HG02981 (cell line): ENCODE measurements around the gene BEND6.
A peak's percentile ranks its signal among the peaks of the same experiment; 100 is the strongest.

ENCODE experiments used
- ATAC-seq: cut with Tn5 transposase; IDR thresholded peaks from one replicate; pipeline ENCODE4 v1.9.1; 2021; ENCODE audit warnings: mild to moderate bottlenecking, moderate library complexity; ENCODE audit not compliant: unreplicated experiment

BEND6 gene

DNA sequence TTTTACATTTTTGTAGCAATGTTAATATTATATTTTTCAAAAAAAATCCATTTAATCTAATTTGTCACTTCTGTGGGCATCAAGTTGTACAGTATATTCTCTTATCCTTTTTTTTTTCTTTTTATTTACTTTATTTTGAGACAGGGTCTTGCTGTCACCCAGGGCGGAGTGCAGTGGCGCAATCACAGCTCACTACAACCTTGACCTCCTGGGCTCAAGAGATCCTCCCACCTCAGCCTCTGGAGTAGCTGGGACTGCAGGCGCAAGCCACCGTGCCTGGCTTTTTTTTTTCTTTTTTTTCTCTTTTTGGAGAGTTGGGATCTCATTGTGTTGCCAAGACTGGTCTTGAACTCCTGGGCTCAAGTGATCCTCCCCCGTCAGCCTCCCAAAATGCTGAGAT lies 14.4 kb upstream of the BEND6 start:
- no peak for ATAC-seq

DNA sequence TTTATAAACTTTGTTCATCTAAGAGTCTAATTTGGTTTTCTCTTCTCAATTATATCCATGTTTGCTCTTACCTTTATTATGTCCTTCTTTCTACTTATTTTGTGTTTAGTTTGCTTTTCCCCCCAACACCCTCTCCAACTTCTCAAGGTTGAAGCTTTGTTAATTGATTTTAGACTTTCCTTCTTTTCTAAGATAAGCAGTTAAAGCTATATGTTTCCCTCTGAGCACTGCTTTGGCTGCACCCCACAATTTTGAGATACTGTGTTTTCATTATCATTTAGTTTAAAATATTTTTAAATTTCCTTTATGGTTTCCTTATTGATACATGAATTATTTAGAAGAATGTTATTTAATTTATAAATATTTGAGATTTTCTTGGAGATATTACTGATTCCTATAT lies 13.9 kb upstream of the BEND6 start:
- no peak for ATAC-seq

- ATAC-seq = no peak
These were observed 10.2 kb upstream of the BEND6 start for GRCh38 chr6:56944661-56945060.

DNA sequence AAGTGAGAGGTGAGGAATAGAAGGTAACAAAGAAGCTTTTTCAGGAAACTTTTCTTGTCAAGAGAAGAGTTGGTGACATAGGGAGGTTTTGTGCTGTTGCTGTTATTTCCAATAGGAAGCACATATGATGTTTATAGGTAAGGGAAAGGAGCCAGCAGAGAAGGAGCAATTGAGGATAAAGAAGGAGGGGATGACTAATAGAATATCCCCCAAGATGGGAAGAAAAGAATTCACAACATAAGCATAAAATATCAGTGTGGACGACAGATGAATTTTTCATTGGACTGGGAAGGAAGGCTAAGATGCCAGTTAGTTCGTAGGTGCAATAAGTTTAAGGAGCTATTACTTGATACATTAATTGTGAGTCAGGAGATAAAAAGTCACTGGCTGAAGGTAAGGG lies 8.5 kb upstream of the BEND6 start:
- no peak for ATAC-seq

- ATAC-seq = no peak
These were observed 7.0 kb upstream of the BEND6 start for GRCh38 chr6:56947924-56948323.

DNA sequence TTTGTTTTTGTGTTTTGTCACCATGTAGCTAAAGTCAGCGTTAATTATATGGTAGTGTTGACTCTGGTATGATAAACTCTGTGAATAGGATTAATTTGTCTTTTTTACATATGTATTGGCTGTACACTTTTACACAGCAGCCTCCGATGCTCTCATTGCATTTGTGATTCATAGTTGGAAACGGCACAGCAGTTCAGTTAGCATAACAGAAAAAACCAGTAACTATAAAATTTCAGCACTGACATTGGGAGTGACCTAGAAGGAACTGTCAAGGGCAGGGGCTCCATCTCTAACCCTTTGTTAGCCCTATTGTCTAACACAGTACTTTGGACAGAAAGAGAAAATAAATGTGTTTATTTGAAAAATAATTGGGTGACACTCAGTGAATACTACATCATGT lies 5.6 kb upstream of the BEND6 start:
- ATAC-seq = no peak

GRCh38 chr6:56949925-56950495 lies 4.9 kb upstream of the BEND6 start:
- no peak for ATAC-seq

DNA sequence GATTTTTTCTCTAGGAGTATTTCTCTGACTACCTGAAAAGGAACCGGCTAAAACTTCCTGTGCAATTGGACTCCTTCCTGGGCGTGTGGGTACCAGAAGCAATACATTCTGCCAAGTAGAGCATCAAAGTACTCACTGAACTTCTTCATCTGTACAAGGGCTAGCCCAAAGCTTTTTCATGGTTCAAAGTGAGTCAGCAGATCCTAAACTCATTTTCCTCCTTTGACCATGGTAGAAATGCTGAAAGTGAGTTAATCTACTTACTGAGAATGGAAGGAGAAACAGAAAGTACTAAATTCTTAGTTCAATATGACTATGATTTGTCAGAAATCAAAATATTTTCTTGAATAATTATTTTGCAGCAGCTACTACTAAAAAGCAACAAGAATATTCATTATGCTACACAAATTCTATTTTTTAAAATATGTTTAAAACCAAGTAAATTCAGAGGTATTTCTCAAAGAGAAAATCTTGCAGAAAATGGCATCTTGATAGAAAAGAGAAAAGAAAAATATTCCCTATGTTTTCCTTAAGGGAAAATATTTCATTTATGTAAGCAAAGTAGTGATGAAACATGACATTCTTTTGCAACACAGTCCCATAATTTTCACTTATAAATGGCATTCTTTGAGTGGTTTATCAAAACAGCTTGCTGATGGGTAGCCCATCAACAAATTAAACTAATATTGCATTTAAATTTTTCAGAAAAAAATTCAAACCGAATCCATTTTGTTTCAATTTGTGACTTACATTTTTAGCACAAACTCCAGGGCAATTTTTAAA lies 3.7 kb upstream of the BEND6 start:
- ATAC-seq = no peak

- ATAC-seq = no peak
These were observed 1.1 kb upstream of the BEND6 start for GRCh38 chr6:56953597-56954402.

- peak; percentile 58 for ATAC-seq
These were observed 556 bp downstream of the BEND6 start for GRCh38 chr6:56955171-56956155.

- no peak for ATAC-seq
These were observed 1.6 kb downstream of the BEND6 start for GRCh38 chr6:56956491-56956890.

GRCh38 chr6:56957856-56958255 lies 2.9 kb downstream of the BEND6 start:
- no peak for ATAC-seq

DNA sequence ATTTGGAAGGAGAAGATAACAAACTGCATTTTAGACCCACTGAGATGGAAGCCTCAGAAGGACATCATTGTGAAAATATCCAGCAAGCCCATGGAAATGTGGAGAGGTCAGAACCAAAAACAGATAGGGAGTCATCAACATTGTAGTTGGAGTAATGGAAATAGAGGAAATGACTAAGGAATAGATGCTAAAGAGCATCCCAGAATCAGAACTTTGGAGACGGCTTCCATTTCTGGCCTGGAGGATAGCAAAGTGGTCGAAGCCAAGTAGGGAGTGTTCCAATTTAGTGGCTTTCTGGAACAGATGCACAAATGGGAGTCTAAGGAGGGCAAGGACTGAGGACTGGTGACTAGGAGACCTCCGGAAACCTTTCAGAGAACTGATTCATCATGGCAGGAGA lies 3.6 kb downstream of the BEND6 start:
- ATAC-seq = no peak

DNA sequence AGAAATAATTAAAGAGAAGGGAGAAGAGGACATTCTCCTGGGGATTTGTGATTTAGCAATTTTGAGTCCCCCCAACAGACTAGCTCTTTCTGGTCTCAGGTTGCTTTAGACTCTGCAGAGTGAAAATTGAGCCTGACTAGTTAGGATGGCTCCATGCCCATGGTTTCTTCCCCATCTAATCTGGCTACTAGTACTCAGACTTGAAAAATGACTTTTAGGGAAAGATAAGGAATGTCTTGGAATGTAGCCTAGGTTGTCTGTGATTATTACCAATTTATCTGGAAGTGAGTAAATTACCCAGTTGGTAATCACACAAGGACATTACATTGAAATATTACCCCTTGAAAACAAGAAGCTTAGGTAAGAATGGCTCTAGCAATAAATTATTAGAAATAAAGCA lies 4.2 kb downstream of the BEND6 start:
- no peak for ATAC-seq

DNA sequence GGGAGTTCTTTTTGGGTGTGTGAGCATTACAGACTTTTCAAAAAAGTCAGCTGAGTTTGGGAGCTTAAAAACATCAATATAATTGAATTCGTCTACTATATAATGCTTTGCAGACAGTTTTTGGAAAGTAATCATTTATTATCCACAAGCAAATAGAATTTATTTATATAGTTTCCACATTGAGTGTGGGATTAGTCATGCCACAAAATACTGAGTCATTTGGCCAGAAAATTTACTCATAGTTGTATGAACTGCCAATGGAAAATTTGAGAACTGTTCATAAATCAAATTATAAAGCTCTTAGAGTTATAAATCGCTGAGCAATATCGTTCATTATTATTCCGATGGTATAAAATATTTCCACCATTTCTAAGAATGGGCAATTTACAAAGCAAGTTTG lies 5.0 kb downstream of the BEND6 start:
- no peak for ATAC-seq

GRCh38 chr6:56961151-56961550 lies 6.2 kb downstream of the BEND6 start:
- no peak for ATAC-seq

GRCh38 chr6:56962441-56962840 lies 7.5 kb downstream of the BEND6 start:
- ATAC-seq = no peak

- no peak for ATAC-seq
These were observed 8.1 kb downstream of the BEND6 start for GRCh38 chr6:56963043-56963442.

- ATAC-seq = no peak
These were observed 8.9 kb downstream of the BEND6 start for GRCh38 chr6:56963793-56964192.

DNA sequence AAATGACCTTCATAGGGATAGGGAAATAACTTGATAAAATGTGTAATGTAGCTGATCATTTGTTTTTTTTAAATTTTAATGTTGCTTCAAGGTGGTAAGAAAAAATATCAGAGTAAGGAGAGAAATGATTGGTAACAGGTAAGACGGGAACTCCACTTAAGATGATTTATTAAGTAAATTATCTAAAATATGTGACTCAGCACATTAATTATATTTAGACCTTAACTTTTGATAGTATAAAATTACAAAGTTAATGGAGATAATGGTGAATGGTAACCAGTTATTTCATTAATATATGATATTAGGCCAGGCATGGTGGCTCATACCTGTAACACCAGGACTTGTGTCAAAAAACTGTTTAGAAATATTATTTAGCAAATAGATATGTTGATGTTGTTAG lies 10.2 kb downstream of the BEND6 start:
- ATAC-seq = no peak

DNA sequence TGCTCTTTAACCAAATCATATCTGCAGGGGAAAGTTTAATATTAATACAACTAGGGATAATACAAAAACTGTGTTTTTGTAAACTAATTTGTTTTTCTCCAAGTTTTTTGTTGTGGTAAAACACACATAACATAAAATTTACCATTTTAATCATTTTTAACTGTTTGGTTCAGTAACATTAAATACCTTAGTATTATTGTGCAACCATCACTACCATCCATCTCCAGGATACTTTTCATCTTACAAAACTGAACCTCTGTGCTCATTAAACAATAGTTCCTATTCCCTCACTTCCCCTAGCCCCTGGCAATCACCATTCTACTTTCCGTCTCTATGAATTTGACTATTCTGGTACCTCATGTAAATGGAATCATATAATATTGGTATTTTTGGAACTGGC lies 15.9 kb downstream of the BEND6 start:
- no peak for ATAC-seq
